Heart right ventricle (tissue), 16 donors: ENCODE data around the gene RASSF7. TPM values are rescaled to one million over a fixed set of nuclear protein-coding genes. Genes with fewer than 3 reads are reported as not detected.

Experiments
- ATAC-seq, 8 donors: fragments of 200-7000 bp; cut with Tn5 transposase; one replicate each; pipeline ENCODE4 v1.9.1; 2020; ENCODE audit warnings: mild to moderate bottlenecking in 8 of 8, moderate library complexity in 8 of 8, moderate number of reproducible peaks in 1 of 8
- DNase-seq, 2 donors: peaks; one replicate each; pipeline ENCODE4 v3.0.0-alpha.2; 2020
- H3K27ac ChIP-seq, 10 donors: fragments of 200-600 bp; sonication (generic) in 2 of 10; one replicate each; pipeline versions ENCODE4 v1.5.0 to v1.8.0; 2020 to 2022; ENCODE audit warnings: mild to moderate bottlenecking in 3 of 10
- H3K27me3 ChIP-seq, 7 donors: fragments of 200-600 bp; one replicate each; pipeline ENCODE4 v1.8.0; 2021 to 2022; ENCODE audit warnings: mild to moderate bottlenecking in 2 of 7
- H3K36me3 ChIP-seq, 9 donors: fragments of 200-600 bp; sonication (generic) in 1 of 9; one replicate each; pipeline versions ENCODE4 v1.5.0 to v1.8.0; 2020 to 2022; ENCODE audit warnings: mild to moderate bottlenecking in 2 of 9
- H3K4me1 ChIP-seq, 9 donors: fragments of 200-600 bp; sonication (generic) in 1 of 9; one replicate each; pipeline versions ENCODE4 v1.5.0 to v1.8.0; 2020 to 2022; ENCODE audit warnings: mild to moderate bottlenecking in 4 of 9
- H3K4me3 ChIP-seq, 10 donors: fragments of 200-600 bp; sonication (generic) in 2 of 10; one replicate each; pipeline versions ENCODE4 v1.5.0 to v1.8.0; 2020 to 2022; ENCODE audit warnings: mild to moderate bottlenecking in 7 of 10, moderate library complexity in 2 of 10
- H3K9me3 ChIP-seq, 11 donors: fragments of 200-600 bp in 10 of 11; sonication (generic) in 2 of 11; one replicate each; pipeline versions ENCODE4 v1.5.0 to v1.8.0; 2013 to 2022; ENCODE audit warnings: mild to moderate bottlenecking in 2 of 11, control low read depth in 1 of 11, moderate library complexity in 1 of 11
- WGBS, 2 donors: extraction: QIAGEN DNeasy Blood & Tissue Kit; methylation state at CpG; one replicate each; pipeline ENCODE4 v1.1.7; 2013; ENCODE audit warnings: inconsistent platforms in 1 of 2; 5-methylcytosine and 5-hydroxymethylcytosine counted together
- intact Hi-C, 10 donors: fragments of 100-400 bp; cut with DNase I; formaldehyde crosslinking; loops; one replicate each; pipeline versions ENCODE4 v1.11.1 to v1.14.2; 2022
- polyA plus RNA-seq, 2 donors: library from polyadenylated mRNA; stranded (reverse); fragments of 200-250 nt; gene quantifications; one replicate each; pipeline ENCODE4 v1.2.3, GENCODE V29; 2013
- total RNA-seq, 10 donors: library from RNA; stranded (reverse); fragmentation: NEBNext Ultra II Directional in 3 of 10; extraction: Animal tissue kit (Norgen Biotek cat#: 25700) in 3 of 10; gene quantifications; one replicate each; pipeline versions ENCODE4 v1.2.1 to v1.2.4, GENCODE V29; 2021 to 2023
- TF ChIP-seq, protein P1 (sequence below), 9 donors: fragments of 200-600 bp; sonication (generic) in 2 of 9; IDR thresholded peaks; one replicate each; pipeline versions ENCODE4 v1.5.0 to v1.8.0; 2021 to 2022; ENCODE audit warnings: antibody characterized with exemption in 9 of 9, mild to moderate bottlenecking in 5 of 9, moderate library complexity in 1 of 9
- donor health status: Arrhythmogenic right ventricular cardiomyopathy.
- donor health status: ischemic (EF 13 %, LVEDD 7.1; RV severe dilation, severe dysfunction).
- donor health status: healthy with polysubstance abuse.
- donor health status: DM: no; HTN: yes; CAD: no.
- donor health status: DM: no; HTN: no; CAD: no.
- donor health status: ischemic (EF 25% LVEDD 6.9; RV normal size, moderate dysfunction).
- donor health status: ischemic (EF 25% LVEDD 5.7; RV mildly dilated, moderate dysfunction).
- donor health status: healthy.
- donor health status: DM: yes; HTN: yes; CAD: no.
- donor health status: Ischemic cardiomyopathy.
- donor health status: ischemic (EF 35%, LVEDD 5.7; RV mildly dilated, moderate dysfunction).
- donor health status: nonischemic (EF 11% LVEDD 7.7; RV severe dilation, severe dysfunction).
- donor health status: DM: yes; HTN: yes; CAD: no.
- donor health status: PGD.
- donor health status: ischemic (EF 29% LVEDD 5.4; RV normal size, mild dysfunction).
- donor health status: nonischemic (EF 23%, LVEDD 6.1; RV moderate dilation, normal function).

The RASSF7 gene
- total and polyA plus RNA-seq, 12 donors = 0.96 to 14.2 (median 2.3) TPM

DNA sequence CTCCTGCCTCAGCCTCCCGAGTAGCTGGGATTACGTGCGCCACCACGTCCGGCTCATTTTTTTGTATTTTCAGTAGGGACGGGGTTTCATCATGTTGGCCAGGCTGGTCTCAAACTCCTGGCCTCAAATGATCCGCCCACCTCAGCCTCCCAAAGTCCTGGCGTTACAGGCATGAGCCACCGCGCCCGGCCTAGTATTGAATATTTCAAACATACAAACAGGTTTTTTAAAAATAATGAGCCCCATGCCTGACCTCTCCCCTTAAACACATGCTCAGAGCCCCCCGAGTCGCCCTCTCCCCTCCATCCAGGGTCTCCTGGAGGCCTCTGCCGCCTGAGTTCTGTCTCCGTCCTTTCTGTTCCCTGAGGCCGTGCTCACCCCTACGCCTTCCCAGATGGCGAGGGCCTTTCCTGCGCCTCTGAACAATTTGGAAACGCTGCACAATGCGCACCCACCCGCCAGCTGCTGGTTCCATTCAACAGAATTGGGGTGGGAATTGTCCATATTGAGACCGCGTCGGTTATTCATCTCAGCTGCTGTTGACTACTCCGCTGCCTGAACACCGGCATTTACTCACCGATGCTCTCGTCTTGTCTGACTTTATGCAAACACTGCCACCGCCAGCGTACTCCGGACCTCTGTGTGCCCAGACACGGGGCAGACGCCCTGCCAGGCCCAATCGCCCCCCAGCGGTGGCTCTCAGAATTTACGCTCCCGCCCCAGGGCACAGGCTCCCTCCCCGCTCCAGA, 40.2 kb upstream of the RASSF7 start:
- H3K36me3 ChIP-seq = no peaks in the 10 kb centered on the region
- no peaks in the 10 kb centered on the region for H3K27me3 ChIP-seq
- intact Hi-C loops = no loop called here
- 92% methylated on average over 39 of the region's 39 CpGs for WGBS, 2 donors
- ATAC-seq (no peak), DNase-seq (peak in 1 of 2 donors; percentile 14)
- H3K27ac ChIP-seq = no peak overlapping the region
- peaks cover 0 to 14% (median 0%) of the 10 kb centered on the region in 11 donors for H3K9me3 ChIP-seq
- H3K4me3 ChIP-seq = no peak overlapping the region
- peaks cover 0 to 11% (median 5%) of the 10 kb centered on the region in 9 donors for H3K4me1 ChIP-seq
- TF ChIP-seq, protein P1, sequence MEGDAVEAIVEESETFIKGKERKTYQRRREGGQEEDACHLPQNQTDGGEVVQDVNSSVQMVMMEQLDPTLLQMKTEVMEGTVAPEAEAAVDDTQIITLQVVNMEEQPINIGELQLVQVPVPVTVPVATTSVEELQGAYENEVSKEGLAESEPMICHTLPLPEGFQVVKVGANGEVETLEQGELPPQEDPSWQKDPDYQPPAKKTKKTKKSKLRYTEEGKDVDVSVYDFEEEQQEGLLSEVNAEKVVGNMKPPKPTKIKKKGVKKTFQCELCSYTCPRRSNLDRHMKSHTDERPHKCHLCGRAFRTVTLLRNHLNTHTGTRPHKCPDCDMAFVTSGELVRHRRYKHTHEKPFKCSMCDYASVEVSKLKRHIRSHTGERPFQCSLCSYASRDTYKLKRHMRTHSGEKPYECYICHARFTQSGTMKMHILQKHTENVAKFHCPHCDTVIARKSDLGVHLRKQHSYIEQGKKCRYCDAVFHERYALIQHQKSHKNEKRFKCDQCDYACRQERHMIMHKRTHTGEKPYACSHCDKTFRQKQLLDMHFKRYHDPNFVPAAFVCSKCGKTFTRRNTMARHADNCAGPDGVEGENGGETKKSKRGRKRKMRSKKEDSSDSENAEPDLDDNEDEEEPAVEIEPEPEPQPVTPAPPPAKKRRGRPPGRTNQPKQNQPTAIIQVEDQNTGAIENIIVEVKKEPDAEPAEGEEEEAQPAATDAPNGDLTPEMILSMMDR (IDR thresholded peaks at IDR 0.05) = peak in 1 of 9 donors; percentile 22

DNA sequence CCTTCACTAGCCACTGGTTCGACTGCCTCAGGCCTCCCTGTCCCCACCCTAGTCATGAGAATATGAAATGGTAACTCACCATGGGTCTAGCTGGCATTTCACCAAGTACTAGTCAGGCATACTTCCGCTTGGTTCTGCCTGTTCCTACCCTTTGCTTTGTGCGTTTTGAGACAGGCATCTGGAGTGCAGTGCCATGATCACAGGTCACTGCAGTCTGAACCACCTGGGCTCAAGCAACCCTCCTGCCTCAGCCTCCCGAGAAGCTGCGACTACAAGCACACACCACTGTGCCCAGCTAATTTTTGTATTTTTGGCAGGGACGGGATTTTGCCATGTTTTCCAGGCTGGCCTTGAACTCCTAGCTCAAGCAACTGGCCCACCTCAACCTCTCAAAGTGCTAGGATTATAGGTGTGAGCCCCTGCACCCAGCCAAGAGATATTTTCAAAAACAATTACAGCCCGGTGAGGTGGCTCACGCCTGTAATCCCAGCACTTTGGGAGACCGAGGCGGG, 39.5 kb upstream of the RASSF7 start:
- no peak for DNase-seq
- Histone ChIP-seq H3K4me1 (peaks cover 0 to 11% (median 5%) of the 10 kb centered on the region in 9 donors), H3K27ac (no peak overlapping the region), H3K9me3 (peaks cover 0 to 9% (median 0%) of the 10 kb centered on the region in 11 donors), H3K27me3 (no peaks in the 10 kb centered on the region), H3K4me3 (no peak overlapping the region), H3K36me3 (no peaks in the 10 kb centered on the region)
- intact Hi-C loops = no loop called here
- WGBS, 2 donors = 86 to 87% methylated on average over 10 of the region's 10 CpGs
- no peak for ATAC-seq
- TF ChIP-seq, protein P1 (IDR thresholded peaks at IDR 0.05) = no peak

DNA sequence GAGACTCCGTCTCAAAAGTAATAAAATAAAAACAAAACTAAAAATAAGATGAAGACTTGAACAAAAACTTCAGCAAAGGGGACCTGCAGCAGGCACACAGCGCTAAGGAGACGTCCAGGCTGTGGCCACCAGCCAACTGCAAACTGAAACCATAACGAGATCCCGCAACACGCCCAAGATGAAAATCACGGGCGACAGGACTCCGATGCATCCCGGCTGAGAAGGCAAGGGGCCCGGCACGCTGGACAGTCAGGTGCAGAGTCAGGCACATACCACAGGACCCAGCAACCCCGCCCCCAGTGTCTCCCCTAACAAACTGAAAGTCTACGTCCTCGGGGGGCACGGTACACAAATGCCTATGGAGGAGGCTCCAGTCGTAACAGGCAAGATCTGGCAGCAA, 34.6 kb upstream of the RASSF7 start:
- Histone ChIP-seq H3K36me3 (peaks cover 0 to 10% (median 0%) of the 10 kb centered on the region in 9 donors), H3K27me3 (no peaks in the 10 kb centered on the region), H3K9me3 (no peaks in the 10 kb centered on the region), H3K27ac (no peak overlapping the region), H3K4me1 (no peaks in the 10 kb centered on the region), H3K4me3 (no peak overlapping the region)
- intact Hi-C loops = no loop called here
- TF ChIP-seq, protein P1 (IDR thresholded peaks at IDR 0.05) = no peak
- 78 to 82% methylated on average over 17 of the region's 17 CpGs for WGBS, 2 donors
- no peak for DNase-seq
- no peak for ATAC-seq

DNA sequence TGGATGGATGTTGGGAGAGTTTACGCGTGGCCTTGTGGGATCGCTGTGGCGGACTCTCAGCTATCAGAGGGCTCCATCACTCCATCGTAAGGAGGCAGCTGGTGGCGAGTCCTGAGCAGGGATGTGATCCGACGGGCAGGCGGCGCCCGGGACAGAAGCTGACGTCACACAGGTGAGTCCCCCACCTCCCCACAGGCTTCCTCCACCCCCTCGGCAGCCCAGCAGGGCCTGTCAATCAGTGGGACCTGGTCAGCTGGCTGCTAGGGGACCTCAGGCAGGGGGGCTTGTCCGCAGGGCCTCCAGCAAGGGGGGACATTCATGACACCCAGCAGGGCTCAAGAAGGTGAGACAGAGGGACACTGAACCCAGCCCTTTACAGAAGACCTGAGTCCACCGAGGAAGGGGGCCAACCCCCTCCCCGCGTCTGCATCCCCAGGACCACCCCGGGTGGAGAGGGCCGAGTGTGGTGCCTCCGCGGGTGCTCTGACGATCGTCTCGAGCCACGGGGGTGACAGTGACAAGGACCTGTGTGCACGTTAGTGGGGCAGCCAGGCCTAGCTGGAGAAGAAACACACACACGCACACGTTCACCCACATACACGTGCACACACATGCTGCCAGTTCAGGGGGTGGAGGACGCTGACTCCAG, 32.5 kb upstream of the RASSF7 start:
- H3K27ac ChIP-seq = no peak overlapping the region
- peak in 1 of 8 donors; percentile 2 for ATAC-seq
- no peak for DNase-seq

More for the DNA sequence above, 32.5 kb upstream of the RASSF7 start:
- peaks cover 0 to 31% (median 14%) of the 10 kb centered on the region in 9 donors for H3K36me3 ChIP-seq
- intact Hi-C loops = no loop called here
- H3K27me3 ChIP-seq = no peaks in the 10 kb centered on the region
- no peaks in the 10 kb centered on the region for H3K9me3 ChIP-seq
- 79 to 81% methylated on average over 30 of the region's 30 CpGs for WGBS, 2 donors
- TF ChIP-seq, protein P1 (IDR thresholded peaks at IDR 0.05) = no peak
- no peak overlapping the region for H3K4me3 ChIP-seq
- H3K4me1 ChIP-seq = peaks cover 0 to 15% (median 8%) of the 10 kb centered on the region in 9 donors
